ENCODE measurements around the gene LRP8. TPM values are rescaled to one million over a fixed set of nuclear protein-coding genes. Genes with fewer than 3 reads are reported as not detected.

Gene LRP8
- total and polyA plus RNA-seq, 2 experiments from 2014 or later, result 2.4 to 2.7 TPM

- Histone ChIP-seq H3K4me2 (no peak overlapping the region), H3K9me2 (replicated peaks; ENCODE audit: insufficient read depth) (no peaks in the 10 kb centered on the region), H3K9me3 (ENCODE audit: low read depth) (no peaks in the 10 kb centered on the region), H3K27me3 (no peaks in the 10 kb centered on the region), H3K4me1 (ENCODE audit: insufficient read depth) (no peaks in the 10 kb centered on the region), H4K20me1 (ENCODE audit: insufficient read depth, poor library complexity, severe bottlenecking) (no peaks in the 10 kb centered on the region), H3K4me3 (no peak overlapping the region), H2AFZ (no peak overlapping the region), H3K36me3 (replicated peaks; ENCODE audit: insufficient read depth, low read depth) (no peaks in the 10 kb centered on the region), H3K27ac (no peak overlapping the region), H3K79me2 (no peaks in the 10 kb centered on the region)
- TF ChIP-seq EZH2 (IDR thresholded peaks at IDR 0.05; ENCODE audit: borderline replicate concordance) (no peak), CTCF (IDR thresholded peaks at IDR 0.05; ENCODE audit: poor library complexity) (no peak), EZH2phosphoT487 (IDR thresholded peaks at IDR 0.05; ENCODE audit: low read depth, severe bottlenecking, unreplicated experiment) (no peak)
- no peak for DNase-seq (ENCODE audit: low spot score)
- 81% methylated on average over 21 of the region's 21 CpGs for WGBS (ENCODE audit: low lambda C conversion rate, missing lambda C conversion rate)
These were observed 20.9 kb upstream of the LRP8 start for GRCh38 chr1:53348486-53349368.

GRCh38 chr1:53346814-53347176 lies 18.9 kb upstream of the LRP8 start:
- WGBS (ENCODE audit: low lambda C conversion rate, missing lambda C conversion rate), result 96% methylated on average over 3 of the region's 3 CpGs
- no peak overlapping the region for H3K4me2 ChIP-seq
- no peaks in the 10 kb centered on the region for H4K20me1 ChIP-seq (ENCODE audit: insufficient read depth, poor library complexity, severe bottlenecking)
- H3K36me3 ChIP-seq (replicated peaks; ENCODE audit: insufficient read depth, low read depth), result no peaks in the 10 kb centered on the region
- TF ChIP-seq CTCF (IDR thresholded peaks at IDR 0.05; ENCODE audit: poor library complexity), result no peak
- no peak overlapping the region for H3K27ac ChIP-seq
- no peaks in the 10 kb centered on the region for H3K9me2 ChIP-seq (replicated peaks; ENCODE audit: insufficient read depth)
- no peaks in the 10 kb centered on the region for H3K9me3 ChIP-seq (ENCODE audit: low read depth)
- no peaks in the 10 kb centered on the region for H3K4me1 ChIP-seq (ENCODE audit: insufficient read depth)
- no peak overlapping the region for H3K4me3 ChIP-seq
- H2AFZ ChIP-seq, result no peak overlapping the region
- no peak for DNase-seq (ENCODE audit: low spot score)
- H3K79me2 ChIP-seq, result no peaks in the 10 kb centered on the region
- H3K27me3 ChIP-seq, result no peaks in the 10 kb centered on the region

GRCh38 chr1:53345996-53346813 lies 18.3 kb upstream of the LRP8 start:
- Histone ChIP-seq H3K9me3 (ENCODE audit: low read depth) (no peaks in the 10 kb centered on the region), H3K4me3 (no peak overlapping the region), H3K9me2 (replicated peaks; ENCODE audit: insufficient read depth) (no peaks in the 10 kb centered on the region), H3K27ac (no peak overlapping the region), H3K79me2 (no peaks in the 10 kb centered on the region), H3K27me3 (no peaks in the 10 kb centered on the region), H4K20me1 (ENCODE audit: insufficient read depth, poor library complexity, severe bottlenecking) (no peaks in the 10 kb centered on the region), H2AFZ (no peak overlapping the region), H3K4me2 (no peak overlapping the region), H3K36me3 (replicated peaks; ENCODE audit: insufficient read depth, low read depth) (no peaks in the 10 kb centered on the region), H3K4me1 (ENCODE audit: insufficient read depth) (no peaks in the 10 kb centered on the region)
- 85% methylated on average over 7 of the region's 7 CpGs for WGBS (ENCODE audit: low lambda C conversion rate, missing lambda C conversion rate)
- no peak for DNase-seq (ENCODE audit: low spot score)
- TF ChIP-seq CTCF (IDR thresholded peaks at IDR 0.05; ENCODE audit: poor library complexity) (no peak), EZH2 (IDR thresholded peaks at IDR 0.05; ENCODE audit: borderline replicate concordance) (no peak), EZH2phosphoT487 (IDR thresholded peaks at IDR 0.05; ENCODE audit: low read depth, severe bottlenecking, unreplicated experiment) (no peak)

Data from hepatocyte (in vitro differentiated cells).